NT2/D1 (cell line): ENCODE measurements around the gene ZBTB14.
A peak's percentile ranks its signal among the peaks of the same experiment; 100 is the strongest.

Source experiments
- DNase-seq: peaks from one replicate; pipeline ENCODE4 v3.0.0-alpha.2; 2011; ENCODE audit warnings: low read depth, low spot score
- H3K27me3 ChIP-seq: 2 replicates; pipeline ENCODE4 v1.6.0; 2011; ENCODE audit warnings: mild to moderate bottlenecking; ENCODE audit not compliant: insufficient read length, insufficient read depth
- H3K36me3 ChIP-seq: 2 replicates; pipeline ENCODE4 v1.6.1; 2011; ENCODE audit warnings: mild to moderate bottlenecking, low read length, mixed read lengths; ENCODE audit not compliant: insufficient read depth, insufficient read length
- H3K4me1 ChIP-seq: 2 replicates; pipeline ENCODE4 v1.5.1; 2011; ENCODE audit not compliant: insufficient read depth, insufficient read length
- H3K4me3 ChIP-seq: 2 replicates; pipeline ENCODE4 v1.5.1; 2011; ENCODE audit warnings: low read depth; ENCODE audit not compliant: insufficient read length
- H3K9ac ChIP-seq: 2 replicates; pipeline ENCODE4 v1.6.0; 2011; ENCODE audit warnings: low read depth; ENCODE audit not compliant: insufficient read length
- H3K9me3 ChIP-seq: 2 replicates; pipeline ENCODE4 v1.5.1; 2011; ENCODE audit warnings: mild to moderate bottlenecking, low read length; ENCODE audit not compliant: insufficient read depth
- SUZ12 ChIP-seq: IDR thresholded peaks from 2 replicates; pipeline ENCODE4 v1.6.1; 2011; ENCODE audit not compliant: insufficient read length, insufficient read depth; ENCODE audit errors: extremely low read depth
- YY1 ChIP-seq: IDR thresholded peaks from 2 replicates; pipeline ENCODE4 v1.6.1; 2011; ENCODE audit not compliant: insufficient read length, insufficient read depth
- ZNF274 ChIP-seq: IDR thresholded peaks from 2 replicates; pipeline ENCODE4 v1.6.1; 2011; ENCODE audit warnings: mild to moderate bottlenecking, low read depth, low read length

Gene ZBTB14, protein sequence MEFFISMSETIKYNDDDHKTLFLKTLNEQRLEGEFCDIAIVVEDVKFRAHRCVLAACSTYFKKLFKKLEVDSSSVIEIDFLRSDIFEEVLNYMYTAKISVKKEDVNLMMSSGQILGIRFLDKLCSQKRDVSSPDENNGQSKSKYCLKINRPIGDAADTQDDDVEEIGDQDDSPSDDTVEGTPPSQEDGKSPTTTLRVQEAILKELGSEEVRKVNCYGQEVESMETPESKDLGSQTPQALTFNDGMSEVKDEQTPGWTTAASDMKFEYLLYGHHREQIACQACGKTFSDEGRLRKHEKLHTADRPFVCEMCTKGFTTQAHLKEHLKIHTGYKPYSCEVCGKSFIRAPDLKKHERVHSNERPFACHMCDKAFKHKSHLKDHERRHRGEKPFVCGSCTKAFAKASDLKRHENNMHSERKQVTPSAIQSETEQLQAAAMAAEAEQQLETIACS

DNA sequence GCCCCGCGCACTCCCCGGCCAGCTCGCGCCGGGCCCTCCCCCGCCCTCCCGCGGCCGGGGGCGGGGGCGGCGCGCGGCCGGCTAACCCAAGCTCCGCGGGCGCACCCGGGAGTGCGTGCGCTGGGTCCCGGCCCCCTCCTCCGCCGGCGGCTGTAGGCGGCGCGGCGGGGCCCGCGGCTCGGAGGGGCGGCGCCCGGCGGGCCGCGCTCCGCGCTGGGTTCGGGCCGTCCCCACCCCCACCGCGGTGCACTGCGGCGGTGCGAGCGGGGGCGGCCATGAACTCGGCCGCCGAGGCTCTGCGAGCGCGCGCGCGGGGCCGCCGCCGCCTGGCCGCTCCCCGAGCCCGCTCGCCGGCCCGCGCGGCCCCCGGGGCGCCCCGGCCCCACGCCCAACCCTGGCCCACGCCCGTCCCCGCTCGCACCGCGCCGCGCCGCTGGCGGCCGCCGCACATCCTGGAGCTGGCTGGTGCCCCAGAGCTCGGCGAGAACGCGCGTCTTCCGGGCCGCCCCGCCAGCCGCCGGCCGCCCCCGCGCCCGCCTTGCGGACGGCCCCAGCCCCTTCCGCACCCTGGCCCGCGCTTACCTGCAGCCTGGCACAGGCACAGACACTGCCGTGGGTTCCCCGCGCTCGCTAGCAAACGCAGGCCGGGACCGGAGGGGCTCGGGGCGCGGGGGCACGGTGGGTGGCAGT lies at the start of gene ZBTB14:
TSS of gene ZBTB14 (minus strand) at position 496 of the 690 bp plus-strand sequence. CDS start 2,480 bp downstream, outside the sequence.
- Histone ChIP-seq H3K4me1 (no peaks in the 10 kb centered on the region), H3K4me3 (peak within 1 kb of the TSS; percentile 71), H3K36me3 (peaks cover 25% of the 10 kb centered on the region), H3K27me3 (peaks cover 11% of the 10 kb centered on the region), H3K9ac (peak within 1 kb of the TSS; percentile 80), H3K9me3 (no peaks in the 10 kb centered on the region)
- DNase-seq = peak; percentile 25
- TF ChIP-seq YY1 (no peak), SUZ12 (no peak), ZNF274 (no peak)

DNA sequence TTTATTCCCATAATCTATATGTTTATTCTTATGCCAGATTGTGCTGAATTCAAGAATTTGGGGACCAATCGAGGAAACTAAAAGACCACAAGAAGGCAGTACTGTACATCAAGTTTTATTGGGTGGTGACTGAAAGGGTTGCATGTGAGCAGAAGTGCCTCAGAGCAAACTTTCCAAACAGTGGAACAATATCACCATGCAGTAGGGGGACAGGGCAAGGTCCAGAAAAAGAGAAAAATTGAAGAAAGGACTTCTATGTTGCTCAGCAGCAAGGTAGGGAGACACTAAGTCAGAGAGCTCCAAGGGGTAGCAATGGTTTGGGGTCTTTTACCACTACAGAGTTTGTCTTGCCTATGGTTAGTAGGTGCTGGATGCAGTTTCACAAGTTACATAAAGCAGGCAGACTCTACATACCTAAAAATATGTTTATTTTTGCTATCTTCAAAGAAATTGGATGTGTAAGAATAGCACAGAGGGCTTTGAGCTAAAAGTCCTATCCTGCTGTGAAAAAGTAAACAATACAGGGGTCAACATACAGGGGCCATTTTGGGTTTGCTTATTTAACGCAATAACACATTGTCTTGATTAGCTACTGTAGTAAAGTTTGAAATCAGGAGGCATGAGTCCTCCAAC lies 43.8 kb upstream of the ZBTB14 start:
- no peak overlapping the region for H3K4me3 ChIP-seq
- no peak overlapping the region for H3K9ac ChIP-seq
- no peaks in the 10 kb centered on the region for H3K4me1 ChIP-seq
- no peaks in the 10 kb centered on the region for H3K36me3 ChIP-seq
- no peaks in the 10 kb centered on the region for H3K27me3 ChIP-seq
- no peaks in the 10 kb centered on the region for H3K9me3 ChIP-seq
- DNase-seq = no peak
- no peak for TF ChIP-seq SUZ12

DNA sequence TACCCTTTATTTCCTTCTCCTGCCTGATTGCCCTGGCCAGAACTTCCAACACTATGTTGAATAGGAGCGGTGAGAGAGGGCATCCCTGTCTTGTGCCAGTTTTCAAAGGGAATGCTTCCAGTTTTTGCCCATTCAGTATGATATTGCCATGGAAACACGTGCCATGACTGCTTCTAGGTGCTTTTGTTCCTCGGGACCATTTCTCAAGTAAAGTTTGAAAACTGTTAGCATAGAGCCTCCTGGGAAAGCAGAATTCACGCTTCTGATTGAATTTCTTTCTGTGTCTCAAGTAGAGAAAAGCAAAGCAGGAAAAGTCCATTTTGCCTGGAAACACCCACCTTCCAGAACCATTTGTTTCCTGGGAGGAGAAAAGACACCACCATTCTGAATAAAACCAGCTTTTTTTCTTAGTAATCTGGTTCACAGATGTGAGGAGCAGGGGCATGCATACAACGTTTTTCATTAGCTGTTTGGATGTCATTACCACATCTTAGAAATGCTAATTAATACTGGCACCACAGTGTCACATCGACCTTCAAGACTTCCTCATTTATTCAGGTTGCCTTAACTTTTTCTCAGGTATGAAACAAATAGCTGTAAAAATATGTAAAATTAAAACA lies 39.0 kb upstream of the ZBTB14 start:
- H3K9me3 ChIP-seq = no peaks in the 10 kb centered on the region
- H3K36me3 ChIP-seq = no peaks in the 10 kb centered on the region
- H3K4me3 ChIP-seq = no peak overlapping the region
- no peak overlapping the region for H3K9ac ChIP-seq
- DNase-seq = no peak
- TF ChIP-seq YY1 = no peak
- no peak for TF ChIP-seq SUZ12
- TF ChIP-seq ZNF274 = no peak
- H3K27me3 ChIP-seq = no peaks in the 10 kb centered on the region
- H3K4me1 ChIP-seq = no peaks in the 10 kb centered on the region

DNA sequence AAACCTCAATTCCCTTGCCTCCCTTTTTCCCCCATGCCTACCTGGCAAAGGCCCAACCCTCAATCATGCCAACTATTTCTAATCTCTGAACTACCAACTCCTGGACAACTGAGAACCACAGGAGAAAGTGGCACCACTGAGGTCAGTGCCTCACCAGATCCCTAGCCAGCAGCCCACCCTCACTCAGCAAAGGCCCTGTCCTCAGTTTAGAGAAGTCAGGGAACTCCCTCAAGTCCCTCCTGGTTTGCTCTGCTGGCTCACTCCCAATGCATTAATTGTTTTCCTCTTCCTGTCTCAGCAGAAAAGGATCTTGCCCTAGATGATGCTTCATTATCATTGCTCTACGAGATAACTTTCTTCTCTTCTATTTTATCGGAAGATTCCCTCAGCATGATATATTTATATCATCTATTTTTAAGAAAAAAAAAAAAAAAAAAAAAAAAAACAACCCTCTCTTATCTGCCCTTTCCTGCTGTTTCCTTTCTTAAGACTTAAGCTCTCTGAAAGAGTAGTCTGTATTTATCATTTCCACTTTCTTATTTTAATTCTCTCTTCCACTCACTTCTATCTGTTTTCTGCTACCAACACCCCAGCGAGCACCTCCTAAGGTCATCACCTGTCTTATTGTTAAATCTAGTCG lies 22.7 kb upstream of the ZBTB14 start:
- no peak overlapping the region for H3K4me3 ChIP-seq
- no peak for DNase-seq
- H3K4me1 ChIP-seq = no peaks in the 10 kb centered on the region
- H3K27me3 ChIP-seq = no peaks in the 10 kb centered on the region
- TF ChIP-seq ZNF274 = no peak
- TF ChIP-seq SUZ12 = no peak
- no peak for TF ChIP-seq YY1
- no peak overlapping the region for H3K9ac ChIP-seq
- no peaks in the 10 kb centered on the region for H3K36me3 ChIP-seq
- no peaks in the 10 kb centered on the region for H3K9me3 ChIP-seq

DNA sequence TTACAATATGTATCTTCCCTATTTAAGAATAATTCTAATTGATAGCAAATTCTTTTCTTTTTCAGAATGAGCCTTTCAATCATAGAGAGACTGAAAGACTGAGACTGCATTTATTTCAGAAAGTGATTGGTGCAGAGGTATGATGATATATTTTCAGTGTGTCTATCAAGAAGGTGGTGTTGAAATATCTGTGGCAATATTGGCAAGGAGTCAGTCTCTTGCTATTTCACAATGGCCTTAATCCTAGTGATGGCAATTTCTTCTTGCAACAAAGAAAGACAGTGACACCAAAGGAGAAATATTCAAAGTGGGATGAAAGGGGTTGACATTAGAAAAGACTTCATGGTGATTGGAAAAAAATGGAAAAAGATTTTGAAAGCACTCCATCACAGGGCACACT lies 21.7 kb upstream of the ZBTB14 start:
- no peak overlapping the region for H3K9ac ChIP-seq
- TF ChIP-seq YY1 (no peak), ZNF274 (no peak), SUZ12 (no peak)
- no peaks in the 10 kb centered on the region for H3K36me3 ChIP-seq
- no peak for DNase-seq
- H3K4me3 ChIP-seq = no peak overlapping the region
- no peaks in the 10 kb centered on the region for H3K4me1 ChIP-seq
- H3K9me3 ChIP-seq = no peaks in the 10 kb centered on the region
- H3K27me3 ChIP-seq = no peaks in the 10 kb centered on the region

DNA sequence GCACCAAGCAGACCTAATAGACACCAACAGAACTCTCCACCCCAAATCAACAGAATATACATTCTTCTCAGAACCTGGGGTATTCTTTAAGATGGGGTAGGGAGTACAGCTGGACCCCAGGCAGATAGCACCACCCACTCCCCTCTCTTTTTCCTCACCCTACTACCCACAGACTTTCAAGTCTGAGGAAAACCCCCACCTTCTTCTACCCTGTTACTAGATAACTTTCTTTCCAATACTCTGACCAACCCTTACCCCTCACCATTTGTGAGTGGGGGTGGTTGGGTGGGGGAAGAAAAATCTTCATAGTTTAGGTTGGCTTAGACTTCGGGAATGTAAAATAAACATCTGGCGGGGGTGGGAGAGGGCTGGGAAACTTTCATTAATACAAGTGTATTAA lies 20.3 kb upstream of the ZBTB14 start:
- Histone ChIP-seq H3K4me3 (no peak overlapping the region), H3K27me3 (no peaks in the 10 kb centered on the region), H3K4me1 (no peaks in the 10 kb centered on the region), H3K9me3 (no peaks in the 10 kb centered on the region), H3K9ac (no peak overlapping the region), H3K36me3 (no peaks in the 10 kb centered on the region)
- TF ChIP-seq YY1 = no peak
- TF ChIP-seq ZNF274 = no peak
- no peak for TF ChIP-seq SUZ12
- DNase-seq = no peak
